ENCODE measurements around the gene STRA8.

- TF ChIP-seq, protein P1, sequence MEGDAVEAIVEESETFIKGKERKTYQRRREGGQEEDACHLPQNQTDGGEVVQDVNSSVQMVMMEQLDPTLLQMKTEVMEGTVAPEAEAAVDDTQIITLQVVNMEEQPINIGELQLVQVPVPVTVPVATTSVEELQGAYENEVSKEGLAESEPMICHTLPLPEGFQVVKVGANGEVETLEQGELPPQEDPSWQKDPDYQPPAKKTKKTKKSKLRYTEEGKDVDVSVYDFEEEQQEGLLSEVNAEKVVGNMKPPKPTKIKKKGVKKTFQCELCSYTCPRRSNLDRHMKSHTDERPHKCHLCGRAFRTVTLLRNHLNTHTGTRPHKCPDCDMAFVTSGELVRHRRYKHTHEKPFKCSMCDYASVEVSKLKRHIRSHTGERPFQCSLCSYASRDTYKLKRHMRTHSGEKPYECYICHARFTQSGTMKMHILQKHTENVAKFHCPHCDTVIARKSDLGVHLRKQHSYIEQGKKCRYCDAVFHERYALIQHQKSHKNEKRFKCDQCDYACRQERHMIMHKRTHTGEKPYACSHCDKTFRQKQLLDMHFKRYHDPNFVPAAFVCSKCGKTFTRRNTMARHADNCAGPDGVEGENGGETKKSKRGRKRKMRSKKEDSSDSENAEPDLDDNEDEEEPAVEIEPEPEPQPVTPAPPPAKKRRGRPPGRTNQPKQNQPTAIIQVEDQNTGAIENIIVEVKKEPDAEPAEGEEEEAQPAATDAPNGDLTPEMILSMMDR (conservative IDR thresholded peaks at IDR 0.05 in 1 of 2, IDR thresholded peaks at IDR 0.05 in 1 of 2; ENCODE audit: extremely low read depth in 1 of 2, insufficient read depth in 1 of 2, low read depth in 1 of 2, low read length in 2 of 2): no peak
- TF ChIP-seq EZH2 (IDR thresholded peaks at IDR 0.05; ENCODE audit: borderline replicate concordance, low read length): no peak
Observed at GRCh38 chr7:135200821-135201331, 32.8 kb upstream of the STRA8 start.
